LNCaP clone FGC (cell line): Measurements from ENCODE around the gene ATRX.

Experiments used
- DNase-seq: peaks from one replicate; pipeline ENCODE4 v3.0.0-alpha.2; 2011; ENCODE audit warnings: low read depth
- H3K4me3 ChIP-seq: 2 replicates; pipeline ENCODE4 v1.5.1; 2011; ENCODE audit warnings: mild to moderate bottlenecking, low read depth, low read length, control low read depth
- TF ChIP-seq, protein P1 (sequence below): IDR thresholded peaks from 2 replicates; pipeline ENCODE4 v1.5.1; 2012; ENCODE audit warnings: mild to moderate bottlenecking; ENCODE audit not compliant: control insufficient read depth, insufficient read depth; ENCODE audit errors: extremely low read depth

The ATRX gene

DNA sequence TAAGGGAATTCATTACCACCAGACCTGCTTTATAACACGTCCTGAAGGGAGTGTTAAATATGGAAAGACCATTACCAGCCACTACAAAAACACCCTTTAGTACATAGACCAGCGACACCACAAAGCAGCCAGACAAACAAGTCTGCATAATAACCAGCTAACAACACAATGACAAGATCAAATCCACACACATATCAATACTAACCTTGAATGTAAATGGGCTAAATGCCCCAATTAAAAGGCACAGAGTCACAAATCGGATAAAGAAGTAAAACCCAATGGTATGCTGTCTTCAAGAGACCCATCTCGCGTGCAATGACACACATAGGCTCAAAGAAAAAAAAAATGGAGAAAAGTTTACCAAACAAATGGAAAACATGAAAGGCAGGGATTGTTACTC, 302.0 kb downstream of the ATRX start:
- DNase-seq, result no peak
- TF ChIP-seq, protein P1, sequence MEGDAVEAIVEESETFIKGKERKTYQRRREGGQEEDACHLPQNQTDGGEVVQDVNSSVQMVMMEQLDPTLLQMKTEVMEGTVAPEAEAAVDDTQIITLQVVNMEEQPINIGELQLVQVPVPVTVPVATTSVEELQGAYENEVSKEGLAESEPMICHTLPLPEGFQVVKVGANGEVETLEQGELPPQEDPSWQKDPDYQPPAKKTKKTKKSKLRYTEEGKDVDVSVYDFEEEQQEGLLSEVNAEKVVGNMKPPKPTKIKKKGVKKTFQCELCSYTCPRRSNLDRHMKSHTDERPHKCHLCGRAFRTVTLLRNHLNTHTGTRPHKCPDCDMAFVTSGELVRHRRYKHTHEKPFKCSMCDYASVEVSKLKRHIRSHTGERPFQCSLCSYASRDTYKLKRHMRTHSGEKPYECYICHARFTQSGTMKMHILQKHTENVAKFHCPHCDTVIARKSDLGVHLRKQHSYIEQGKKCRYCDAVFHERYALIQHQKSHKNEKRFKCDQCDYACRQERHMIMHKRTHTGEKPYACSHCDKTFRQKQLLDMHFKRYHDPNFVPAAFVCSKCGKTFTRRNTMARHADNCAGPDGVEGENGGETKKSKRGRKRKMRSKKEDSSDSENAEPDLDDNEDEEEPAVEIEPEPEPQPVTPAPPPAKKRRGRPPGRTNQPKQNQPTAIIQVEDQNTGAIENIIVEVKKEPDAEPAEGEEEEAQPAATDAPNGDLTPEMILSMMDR, result no peak
- H3K4me3 ChIP-seq, result no peak overlapping the region

GRCh38 chrX:77455437-77455836, 330.6 kb downstream of the ATRX start:
- TF ChIP-seq, protein P1, result no peak
- no peak overlapping the region for H3K4me3 ChIP-seq
- DNase-seq, result no peak
